ENCODE results near the gene RBKS. TPM values are rescaled to one million over a fixed set of nuclear protein-coding genes. Genes with fewer than 3 reads are reported as not detected.
"Not testable (repeated sequence)": the region's sequence is repeated elsewhere in the genome, so short reads cannot be mapped to it uniquely, and the experiment has no call there.

The RBKS gene
- polyA plus RNA-seq, 3 donors, result 7.9 to 8.9 (median 8.2) TPM

- no peak for DNase-seq (ENCODE audit: low read depth in 3 of 3, low spot score in 2 of 3)
These were observed 119.0 kb downstream of the RBKS start for GRCh38 chr2:27771202-27771547.

GRCh38 chr2:27766287-27766661 is 123.9 kb downstream of the RBKS start:
- no peak for DNase-seq (ENCODE audit: low read depth in 3 of 3, low spot score in 2 of 3)

GRCh38 chr2:27765621-27766286 is 124.4 kb downstream of the RBKS start:
- DNase-seq (ENCODE audit: low read depth in 3 of 3, low spot score in 2 of 3), result peak in 2 of 3 donors; percentile 77 to 78

- DNase-seq (ENCODE audit: low read depth in 3 of 3, low spot score in 2 of 3), result not testable (repeated sequence)
These were observed 125.7 kb downstream of the RBKS start for GRCh38 chr2:27764526-27764925.

DNA sequence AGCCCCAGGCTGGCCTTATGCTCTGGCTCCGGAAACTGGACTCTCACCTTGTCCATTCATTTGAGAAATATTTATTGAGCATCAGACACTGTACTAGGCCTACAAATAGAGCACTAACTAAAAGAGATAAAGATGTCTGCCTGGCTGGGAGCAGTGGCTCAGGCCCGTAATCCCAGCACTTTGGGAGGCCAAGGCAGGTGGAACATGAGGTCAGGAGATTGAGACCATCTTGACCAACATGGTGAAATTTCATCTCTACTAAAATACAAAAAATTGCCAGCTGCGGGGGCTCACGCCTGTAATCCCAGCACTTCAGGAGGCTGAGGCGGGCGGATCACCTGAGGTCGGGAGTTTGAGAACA is 126.3 kb downstream of the RBKS start:
- no peak for DNase-seq (ENCODE audit: low read depth in 3 of 3, low spot score in 2 of 3)

DNA sequence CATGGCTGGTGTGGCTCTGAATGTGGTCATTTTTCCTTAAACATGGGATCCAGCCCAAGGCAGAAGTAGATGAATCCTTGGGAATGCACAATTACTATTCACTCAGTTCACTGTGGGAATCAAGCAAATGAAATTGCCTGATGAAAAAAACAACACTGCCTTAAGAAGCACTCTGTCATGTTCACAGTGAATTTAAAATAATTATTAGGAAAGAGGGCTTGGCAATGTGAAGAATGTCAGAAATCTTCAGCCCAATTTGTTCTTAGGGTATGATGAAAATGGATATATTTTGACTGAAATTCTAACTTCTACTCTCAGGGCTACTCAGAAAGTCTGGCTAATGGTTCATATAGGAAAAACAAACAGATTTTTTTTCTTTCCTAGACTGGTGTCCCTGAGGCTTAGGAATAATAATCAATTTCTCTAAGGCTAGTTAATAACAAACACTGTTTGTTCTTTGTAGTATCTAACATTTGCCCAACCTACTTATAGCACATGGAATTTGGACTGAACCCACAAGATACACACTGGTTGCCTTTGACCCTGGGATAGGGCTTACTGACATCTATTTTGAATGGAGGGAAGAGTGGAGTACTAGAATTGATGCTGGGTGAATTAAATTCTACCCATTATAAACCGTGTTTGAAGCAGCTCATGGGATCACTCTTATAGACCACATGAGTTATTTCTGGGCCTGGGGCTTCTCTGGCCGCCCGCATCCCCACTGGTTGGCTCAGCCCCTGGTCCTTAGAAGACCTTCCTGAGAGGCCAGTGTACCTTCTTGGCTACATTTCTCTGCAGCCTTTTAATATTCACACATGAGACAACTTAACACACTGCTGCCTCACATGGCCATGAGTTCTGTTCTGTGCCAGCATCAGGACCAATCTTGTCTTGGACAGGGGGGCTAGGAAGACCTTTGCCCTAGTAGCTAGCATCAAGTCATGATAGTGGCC is 127.0 kb downstream of the RBKS start:
- DNase-seq (ENCODE audit: low read depth in 3 of 3, low spot score in 2 of 3), result no peak

DNA sequence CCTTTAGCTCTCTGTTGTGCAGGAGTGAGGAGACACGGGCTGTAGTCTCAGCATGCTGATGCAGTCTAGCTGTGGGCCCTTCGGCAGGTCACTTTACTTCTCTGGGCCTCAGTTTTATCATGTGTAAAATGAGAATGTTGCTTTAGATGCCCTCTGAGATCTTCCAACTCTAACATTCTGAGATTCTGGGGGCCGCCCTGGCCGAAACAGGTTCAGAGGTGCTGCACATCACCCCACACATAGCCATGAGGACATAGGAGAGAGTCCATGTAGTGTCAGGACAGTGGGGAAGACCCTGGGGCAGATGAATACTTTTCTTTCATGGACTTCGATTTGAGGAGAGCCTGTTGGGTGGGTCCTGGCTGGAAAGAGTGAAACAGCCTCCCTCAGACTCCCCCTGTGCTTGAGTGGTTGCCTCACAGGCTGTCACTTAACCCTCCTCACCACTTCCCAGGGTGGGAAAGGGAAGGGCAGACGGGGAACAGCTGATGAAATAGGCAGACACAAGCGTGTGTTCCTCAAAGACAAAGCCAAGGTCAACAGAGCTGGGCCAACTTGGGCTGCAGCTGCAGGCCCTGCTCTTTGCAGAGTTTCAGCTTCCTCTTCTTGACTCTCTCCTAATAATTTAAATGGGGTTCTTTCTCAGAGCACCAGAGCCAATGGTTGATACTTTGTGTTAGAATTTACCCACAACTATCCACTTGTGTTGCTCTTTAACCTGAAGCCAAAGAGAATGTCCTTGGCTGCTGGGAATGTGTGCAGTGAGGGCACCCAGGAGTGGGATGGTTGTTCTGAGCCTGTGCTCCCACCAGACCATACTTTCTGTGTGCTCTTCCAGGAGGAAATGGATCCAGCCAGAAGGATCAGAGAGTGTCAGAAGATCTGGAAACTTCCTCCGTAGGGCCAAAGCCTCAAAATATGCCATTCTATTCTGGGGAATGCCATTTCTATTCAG is 133.4 kb downstream of the RBKS start:
- DNase-seq (ENCODE audit: low read depth in 3 of 3, low spot score in 2 of 3), result no peak

GRCh38 chr2:27756091-27756490 is 134.1 kb downstream of the RBKS start:
- no peak for DNase-seq (ENCODE audit: low read depth in 3 of 3, low spot score in 2 of 3)

GRCh38 chr2:27754831-27755230 is 135.4 kb downstream of the RBKS start:
- DNase-seq (ENCODE audit: low read depth in 3 of 3, low spot score in 2 of 3), result no peak

- no peak for DNase-seq (ENCODE audit: low read depth in 3 of 3, low spot score in 2 of 3)
These were observed 136.0 kb downstream of the RBKS start for GRCh38 chr2:27754138-27754588.

DNA sequence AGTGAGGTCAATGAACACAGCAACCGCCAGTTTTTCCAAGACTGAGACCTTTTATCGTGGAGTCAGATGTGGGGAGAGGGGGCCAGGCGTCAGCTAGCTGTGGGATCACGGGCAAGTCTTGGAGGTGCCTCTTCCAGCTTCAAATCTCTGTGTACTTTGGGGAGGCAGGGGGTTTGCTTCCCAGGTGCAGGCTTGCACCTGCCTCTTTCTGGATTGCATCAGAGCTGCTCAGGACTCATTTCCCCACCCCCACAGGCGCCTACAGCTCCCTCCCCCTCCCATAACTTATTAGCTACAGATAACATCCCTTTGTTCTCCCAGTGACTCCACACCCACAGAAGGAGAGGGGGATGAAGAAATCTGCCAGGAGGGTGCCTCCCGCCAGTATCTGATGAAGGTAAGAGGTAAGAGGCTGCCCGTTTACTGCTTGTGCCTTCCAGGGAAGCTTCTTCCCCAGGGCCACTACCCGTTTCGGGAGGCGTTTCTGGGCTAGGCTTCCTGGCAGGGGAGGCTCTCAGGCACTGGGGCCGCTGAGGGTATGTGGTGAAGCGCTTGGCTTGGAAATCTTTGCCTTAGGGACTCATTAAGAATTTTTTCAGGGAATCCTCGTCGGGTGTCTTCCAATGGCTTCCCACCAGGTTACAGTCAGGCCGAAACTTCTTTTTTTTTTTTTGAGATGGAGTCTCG is 137.5 kb downstream of the RBKS start:
- DNase-seq (ENCODE audit: low read depth in 3 of 3, low spot score in 2 of 3), result no peak

GRCh38 chr2:27751377-27751776 is 138.8 kb downstream of the RBKS start:
- DNase-seq (ENCODE audit: low read depth in 3 of 3, low spot score in 2 of 3), result no peak

DNA sequence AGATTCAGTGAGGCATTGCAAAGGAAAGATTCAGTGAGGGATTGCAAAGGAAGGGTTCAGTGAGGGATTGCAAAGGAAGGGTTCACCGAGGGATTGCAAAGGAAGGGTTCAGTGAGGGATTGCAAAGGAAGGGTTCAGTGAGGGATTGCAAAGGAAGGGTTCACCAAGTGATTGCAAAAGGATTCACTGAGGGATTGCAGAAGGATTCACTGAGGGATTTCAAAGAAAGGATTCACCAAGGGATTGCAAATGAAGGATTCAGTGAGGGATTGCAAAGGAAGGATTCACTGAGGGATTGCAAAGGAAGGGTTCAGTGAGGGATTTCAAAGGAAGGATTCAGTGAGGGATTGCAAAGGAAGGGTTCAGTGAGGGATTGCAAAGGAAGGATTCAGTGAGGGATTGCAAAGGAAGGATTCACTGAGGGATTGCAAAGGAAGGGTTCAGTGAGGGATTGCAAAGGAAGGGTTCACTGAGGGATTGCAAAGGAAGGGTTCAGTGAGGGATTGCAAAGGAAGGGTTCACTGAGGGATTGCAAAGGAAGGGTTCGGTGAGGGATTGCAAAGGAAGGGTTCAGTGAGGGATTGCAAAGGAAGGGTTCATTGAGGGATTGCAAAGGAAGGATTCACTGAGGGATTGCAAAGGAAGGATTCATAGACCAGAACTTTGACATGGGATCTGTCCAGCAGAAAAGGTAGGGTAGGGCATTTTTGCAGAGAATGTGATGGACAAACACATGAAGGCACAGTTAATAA is 141.2 kb downstream of the RBKS start:
- not testable (repeated sequence) for DNase-seq (ENCODE audit: low read depth in 3 of 3, low spot score in 2 of 3)

DNA sequence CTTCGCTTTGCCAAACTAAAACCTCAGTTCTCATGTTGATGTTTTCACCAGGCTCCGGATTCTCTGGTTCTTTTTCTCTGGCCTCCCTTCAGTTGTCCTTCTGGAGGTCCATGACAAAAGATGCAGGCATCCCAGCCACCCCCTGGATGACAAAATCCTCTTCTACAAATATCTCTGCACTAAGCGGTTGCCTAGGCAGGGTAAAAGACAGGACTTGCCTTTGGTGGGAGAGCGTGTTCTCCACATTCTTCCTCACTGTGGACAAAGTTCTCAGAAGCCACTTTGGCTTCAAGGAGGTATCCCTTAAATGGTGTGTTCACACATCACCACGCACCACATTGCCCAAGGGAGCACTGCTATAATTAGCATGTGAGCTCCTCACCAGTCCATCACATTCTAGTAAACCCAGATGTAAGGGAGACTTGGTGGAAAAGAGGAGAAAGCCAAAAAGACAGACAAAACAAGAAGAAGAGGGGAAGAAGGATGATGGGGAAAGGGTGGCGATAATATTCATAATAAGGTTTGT is 142.3 kb downstream of the RBKS start:
- no peak for DNase-seq (ENCODE audit: low read depth in 3 of 3, low spot score in 2 of 3)

GRCh38 chr2:27746325-27746724 is 143.9 kb downstream of the RBKS start:
- no peak for DNase-seq (ENCODE audit: low read depth in 3 of 3, low spot score in 2 of 3)

- not testable (repeated sequence) for DNase-seq (ENCODE audit: low read depth in 3 of 3, low spot score in 2 of 3)
These were observed 144.7 kb downstream of the RBKS start for GRCh38 chr2:27745494-27745893.

- no peak for DNase-seq (ENCODE audit: low read depth in 3 of 3, low spot score in 2 of 3)
These were observed 147.6 kb downstream of the RBKS start for GRCh38 chr2:27742571-27742970.

- DNase-seq (ENCODE audit: low read depth in 3 of 3, low spot score in 2 of 3), result no peak
These were observed 148.5 kb downstream of the RBKS start for GRCh38 chr2:27741673-27742072.

GRCh38 chr2:27739058-27739373 is 151.2 kb downstream of the RBKS start:
- DNase-seq (ENCODE audit: low read depth in 3 of 3, low spot score in 2 of 3), result no peak
